OCI-LY3 (cell line): ENCODE data around the gene SOWAHC.

Experiments
- H2AFZ ChIP-seq: fragments of 200-600, 300-600 bp; shearing (Covaris generic); 2 replicates; pipeline ENCODE4 v1.6.0; 2014; ENCODE audit warnings: antibody characterized with exemption, low read depth, low read length
- H3K27ac ChIP-seq: fragments of 200-600, 300-600 bp; sonication (generic); 2 replicates; pipeline ENCODE4 v1.5.1; 2014; ENCODE audit warnings: mild to moderate bottlenecking, low read length, moderate library complexity, mixed read lengths
- H3K27me3 ChIP-seq: fragments of 200-600, 300-600 bp; sonication (generic); 2 replicates; pipeline ENCODE4 v1.6.1; 2014; ENCODE audit warnings: low read depth, low read length, mixed read lengths
- H3K36me3 ChIP-seq: fragments of 200-600, 300-600 bp; sonication (generic); replicated peaks from 2 replicates; pipeline ENCODE3; 2014; ENCODE audit warnings: low read depth, low read length, mixed read lengths
- H3K4me1 ChIP-seq: fragments of 300-600, 200-600 bp; sonication (generic); 2 replicates; pipeline ENCODE4 v1.6.1; 2014; ENCODE audit warnings: low read length, mixed read lengths
- H3K4me2 ChIP-seq: fragments of 200-600, 300-600 bp; sonication (generic); 2 replicates; pipeline ENCODE4 v1.6.1; 2014; ENCODE audit warnings: low read length, mixed read lengths
- H3K4me3 ChIP-seq: fragments of 300-600, 200-600 bp; sonication (generic); 2 replicates; pipeline ENCODE4 v1.5.1; 2014; ENCODE audit warnings: antibody characterized with exemption, mild to moderate bottlenecking, low read length, moderate library complexity
- H3K79me2 ChIP-seq: fragments of 300-600, 200-600 bp; shearing (Covaris generic); 2 replicates; pipeline ENCODE4 v1.6.1; 2014; ENCODE audit warnings: mild to moderate bottlenecking, low read length, mixed read lengths
- H3K9ac ChIP-seq: fragments of 300-600, 200-600 bp; shearing (Covaris generic); 2 replicates; pipeline ENCODE4 v1.6.0; 2014; ENCODE audit warnings: mild to moderate bottlenecking, low read length, moderate library complexity
- H3K9me3 ChIP-seq: fragments of 200-600, 300-600 bp; shearing (Covaris generic); 2 replicates; pipeline ENCODE4 v1.6.1; 2014; ENCODE audit warnings: low read length, mixed read lengths; ENCODE audit not compliant: insufficient read depth
- H4K20me1 ChIP-seq: fragments of 200-600, 300-600 bp; sonication (generic); 2 replicates; pipeline ENCODE4 v1.6.1; 2016; ENCODE audit warnings: low read length, mixed read lengths; ENCODE audit not compliant: insufficient read depth
- EZH2phosphoT487 ChIP-seq: fragments of 200-600 bp; shearing (Covaris generic); IDR thresholded peaks from 2 replicates; pipeline ENCODE4 v1.6.1; 2018; ENCODE audit warnings: antibody characterized with exemption, mixed run types, low read depth
- TF ChIP-seq, protein P1 (sequence below): fragments of 200-600, 300-600 bp; sonication (generic); IDR thresholded peaks from 2 replicates; pipeline ENCODE4 v1.5.1; 2014; ENCODE audit warnings: antibody characterized with exemption, low read length, low read depth

The SOWAHC gene

GRCh38 chr2:109655287-109655686 is 41.1 kb downstream of the SOWAHC start:
- no peak for TF ChIP-seq EZH2phosphoT487
- TF ChIP-seq, protein P1, sequence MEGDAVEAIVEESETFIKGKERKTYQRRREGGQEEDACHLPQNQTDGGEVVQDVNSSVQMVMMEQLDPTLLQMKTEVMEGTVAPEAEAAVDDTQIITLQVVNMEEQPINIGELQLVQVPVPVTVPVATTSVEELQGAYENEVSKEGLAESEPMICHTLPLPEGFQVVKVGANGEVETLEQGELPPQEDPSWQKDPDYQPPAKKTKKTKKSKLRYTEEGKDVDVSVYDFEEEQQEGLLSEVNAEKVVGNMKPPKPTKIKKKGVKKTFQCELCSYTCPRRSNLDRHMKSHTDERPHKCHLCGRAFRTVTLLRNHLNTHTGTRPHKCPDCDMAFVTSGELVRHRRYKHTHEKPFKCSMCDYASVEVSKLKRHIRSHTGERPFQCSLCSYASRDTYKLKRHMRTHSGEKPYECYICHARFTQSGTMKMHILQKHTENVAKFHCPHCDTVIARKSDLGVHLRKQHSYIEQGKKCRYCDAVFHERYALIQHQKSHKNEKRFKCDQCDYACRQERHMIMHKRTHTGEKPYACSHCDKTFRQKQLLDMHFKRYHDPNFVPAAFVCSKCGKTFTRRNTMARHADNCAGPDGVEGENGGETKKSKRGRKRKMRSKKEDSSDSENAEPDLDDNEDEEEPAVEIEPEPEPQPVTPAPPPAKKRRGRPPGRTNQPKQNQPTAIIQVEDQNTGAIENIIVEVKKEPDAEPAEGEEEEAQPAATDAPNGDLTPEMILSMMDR = no peak
- Histone ChIP-seq H3K36me3 (no peaks in the 10 kb centered on the region), H4K20me1 (no peaks in the 10 kb centered on the region), H3K27ac (no peak overlapping the region), H3K9me3 (no peaks in the 10 kb centered on the region), H3K79me2 (no peaks in the 10 kb centered on the region), H3K9ac (no peak overlapping the region), H3K27me3 (0 out of 2 replicates have a peak, but pooled peaks cover 4% of the 10 kb centered on the region), H3K4me3 (no peak overlapping the region), H2AFZ (no peak overlapping the region), H3K4me2 (no peak overlapping the region), H3K4me1 (no peaks in the 10 kb centered on the region)

DNA sequence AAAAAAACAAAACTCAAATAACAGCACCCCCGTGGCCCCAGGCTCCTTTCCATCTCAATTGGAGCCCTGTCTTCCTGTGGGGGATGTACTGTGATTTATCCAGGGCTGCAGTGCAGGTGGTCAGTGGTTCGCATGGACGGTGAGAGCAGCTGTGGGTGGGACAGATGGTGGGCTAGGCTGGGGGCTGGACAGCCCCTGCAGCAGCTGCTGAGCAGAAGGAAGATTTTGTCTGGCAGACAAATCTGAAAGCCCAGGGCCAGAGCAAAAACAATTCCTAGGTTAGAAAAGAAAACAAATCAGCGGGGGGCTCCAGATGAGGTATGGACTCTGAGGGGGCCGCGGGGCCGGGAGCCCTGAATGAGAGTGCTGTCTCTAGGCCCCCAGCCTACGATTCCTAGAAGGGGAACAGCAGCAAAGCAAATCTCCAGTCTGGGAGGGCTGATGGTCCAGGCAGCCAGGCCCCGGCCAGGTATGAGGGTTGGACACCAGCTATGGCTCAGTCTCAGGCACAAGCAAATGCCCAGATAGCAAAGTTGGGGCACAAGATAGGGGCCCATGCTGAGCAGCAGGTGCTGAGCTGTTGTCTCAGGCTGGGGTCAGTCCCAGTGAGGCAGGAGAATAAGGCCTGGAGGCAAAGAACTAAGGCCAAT is 45.4 kb downstream of the SOWAHC start:
- Histone ChIP-seq H3K4me3 (no peak overlapping the region), H3K79me2 (no peaks in the 10 kb centered on the region), H3K27ac (no peak overlapping the region), H4K20me1 (no peaks in the 10 kb centered on the region), H3K4me1 (no peaks in the 10 kb centered on the region), H3K9ac (no peak overlapping the region), H3K4me2 (no peak overlapping the region), H3K36me3 (no peaks in the 10 kb centered on the region), H3K9me3 (no peaks in the 10 kb centered on the region), H2AFZ (no peak overlapping the region), H3K27me3 (peaks cover 13% of the 10 kb centered on the region; the same call in 1 of the 2 replicates)
- TF ChIP-seq, protein P1 = no peak
- TF ChIP-seq EZH2phosphoT487 = no peak

DNA sequence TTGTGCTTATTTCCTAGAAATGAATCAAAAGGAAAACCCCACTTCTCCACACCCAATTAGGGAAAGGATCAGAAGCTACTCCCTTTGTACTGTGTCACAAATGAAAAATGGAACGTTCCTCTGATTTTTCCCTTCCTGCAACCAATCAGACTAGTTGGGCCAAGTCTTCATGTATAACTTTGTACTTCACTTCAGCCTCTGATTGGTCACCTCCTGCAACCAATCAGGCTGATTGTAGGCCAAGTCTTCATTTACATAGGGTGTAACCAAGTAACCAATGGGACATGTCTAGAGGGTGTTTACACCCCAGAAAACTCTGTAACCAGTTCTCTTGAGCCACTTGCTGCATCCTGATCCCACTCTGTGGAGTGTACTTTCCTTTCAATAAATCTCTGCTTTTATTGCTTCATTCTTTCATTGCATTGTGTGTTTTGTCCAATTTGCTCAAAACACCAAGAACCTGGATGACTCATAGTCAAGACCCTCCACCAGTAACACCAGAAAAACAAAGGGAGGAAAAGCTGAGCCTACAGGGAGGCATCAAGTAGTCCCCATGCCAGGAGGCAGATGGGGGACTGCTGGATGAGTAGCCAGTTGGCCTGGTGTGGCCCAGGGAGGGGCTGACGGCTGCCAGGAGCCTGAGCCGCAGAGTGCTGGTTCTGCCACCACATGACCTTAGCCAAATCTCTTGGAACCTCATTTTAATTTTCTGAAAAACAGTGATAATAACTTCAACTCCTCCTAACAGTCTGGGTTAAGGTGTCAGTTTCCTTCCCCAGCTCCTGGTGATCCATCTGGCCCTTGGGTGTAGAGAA is 46.1 kb downstream of the SOWAHC start:
- Histone ChIP-seq H3K9ac (no peak overlapping the region), H3K4me3 (no peak overlapping the region), H3K4me2 (no peak overlapping the region), H3K27ac (no peak overlapping the region), H2AFZ (no peak overlapping the region), H3K27me3 (peaks cover 12% of the 10 kb centered on the region; the same call in 1 of the 2 replicates), H3K36me3 (no peaks in the 10 kb centered on the region), H3K79me2 (no peaks in the 10 kb centered on the region), H3K9me3 (no peaks in the 10 kb centered on the region), H3K4me1 (no peaks in the 10 kb centered on the region), H4K20me1 (no peaks in the 10 kb centered on the region)
- TF ChIP-seq, protein P1 = no peak
- TF ChIP-seq EZH2phosphoT487 = no peak

- no peaks in the 10 kb centered on the region for H3K9me3 ChIP-seq
- H3K27me3 ChIP-seq = peaks cover 23% of the 10 kb centered on the region
- no peaks in the 10 kb centered on the region for H3K4me1 ChIP-seq
- H2AFZ ChIP-seq = no peak overlapping the region
- H3K4me2 ChIP-seq = no peak overlapping the region
- H3K27ac ChIP-seq = no peak overlapping the region
- H4K20me1 ChIP-seq = no peaks in the 10 kb centered on the region
- no peaks in the 10 kb centered on the region for H3K36me3 ChIP-seq
- TF ChIP-seq EZH2phosphoT487 = no peak
- TF ChIP-seq, protein P1 = no peak
- no peaks in the 10 kb centered on the region for H3K79me2 ChIP-seq
- H3K9ac ChIP-seq = no peak overlapping the region
- no peak overlapping the region for H3K4me3 ChIP-seq
Measured at GRCh38 chr2:109662889-109663288, 48.7 kb downstream of the SOWAHC start.
